B cell (primary cell): Measurements from ENCODE around the gene RTKN.

Experiments used
- CTCF ChIP-seq: fragments of 200-600 bp; IDR thresholded peaks from one replicate; pipeline ENCODE4 v1.8.0; 2022; ENCODE audit warnings: antibody characterized with exemption, mild to moderate bottlenecking
- EZH2 ChIP-seq: IDR thresholded peaks from 2 replicates; pipeline ENCODE4 v1.6.1; 2012; ENCODE audit warnings: borderline replicate concordance, low read depth, mild to moderate bottlenecking, moderate library complexity, low read length; ENCODE audit not compliant: insufficient read depth, poor library complexity, severe bottlenecking

- no peak for TF ChIP-seq CTCF
- no peak for TF ChIP-seq EZH2
These were observed 15.5 kb downstream of the RTKN start for GRCh38 chr2:74426181-74426758.
